ENCODE results near the gene ARMC7. TPM values are rescaled to one million over a fixed set of nuclear protein-coding genes. Genes with fewer than 3 reads are reported as not detected.

The ARMC7 gene
- total RNA-seq: 1.8 and 3.2 TPM in 2 replicates

GRCh38 chr17:75109407-75110233 lies at the start of gene ARMC7:
ARMC7 (plus strand) TSS chr17:75109969; CDS start chr17:75110289, 320 bp downstream.

GRCh38 chr17:75087558-75088453 lies 22.0 kb upstream of the ARMC7 start, which contains the start of gene SLC16A5:
SLC16A5 (plus strand) TSS chr17:75087954; CDS start chr17:75093637, 5,683 bp downstream.

GRCh38 chr17:75131278-75132017 lies 21.7 kb downstream of the ARMC7 start, which contains the start of gene NT5C:
NT5C (minus strand) TSS chr17:75131742; CDS start chr17:75131707, 35 bp downstream.

GRCh38 chr17:75154195-75155106 lies 44.7 kb downstream of the ARMC7 start, which contains the start of gene JPT1:
JPT1 (minus strand) TSS chr17:75154512; CDS start chr17:75154397, 115 bp downstream.

Small RNA genes lying within 50 kb of the gene (small RNA-seq; reads per million reads assigned to genes)
- not detected for gene AC111186.1
- not detected for gene RF00019

Other genes with a start within 250 kb of the ARMC7 start
- 14.1 and 26.0 TPM in 2 replicates for gene FDXR, start 237.0 kb upstream of the ARMC7 start, total RNA-seq
- gene FADS6, start 216.3 kb upstream of the ARMC7 start, total RNA-seq: not detected in 2 replicates
- not detected in 2 replicates for gene USH1G, start 186.7 kb upstream of the ARMC7 start, total RNA-seq
- not detected in 2 replicates for gene OTOP2, start 185.7 kb upstream of the ARMC7 start, total RNA-seq
- gene OTOP3, start 174.1 kb upstream of the ARMC7 start, total RNA-seq: not detected in 2 replicates
- 0.16 and 0.61 TPM in 2 replicates for gene HID1, start 137.2 kb upstream of the ARMC7 start, total RNA-seq
- gene CDR2L, start 122.3 kb upstream of the ARMC7 start, total RNA-seq: 29.3 and 30.5 TPM in 2 replicates
- gene MRPL58, start 97.3 kb upstream of the ARMC7 start, total RNA-seq: 14.8 and 24.9 TPM in 2 replicates
- gene ATP5PD, start 63.0 kb upstream of the ARMC7 start, total RNA-seq: 175 TPM in 2 replicates
- 24.5 and 25.3 TPM in 2 replicates for gene KCTD2, start 62.7 kb upstream of the ARMC7 start, total RNA-seq
- gene SLC16A5, start 22.0 kb upstream of the ARMC7 start, total RNA-seq: 28.1 and 33.5 TPM in 2 replicates
- 52.0 and 54.2 TPM in 2 replicates for gene NT5C, start 21.8 kb downstream of the ARMC7 start, total RNA-seq
- gene JPT1, start 44.5 kb downstream of the ARMC7 start, total RNA-seq: 67.5 and 75.2 TPM in 2 replicates
- gene SUMO2, start 73.0 kb downstream of the ARMC7 start, total RNA-seq: 62.1 and 72.7 TPM in 2 replicates
- gene NUP85, start 95.7 kb downstream of the ARMC7 start, total RNA-seq: 21.0 and 27.1 TPM in 2 replicates
- gene GGA3, start 151.6 kb downstream of the ARMC7 start, total RNA-seq: 18.2 and 18.7 TPM in 2 replicates
- gene MRPS7, start 151.9 kb downstream of the ARMC7 start, total RNA-seq: 31.6 and 41.5 TPM in 2 replicates
- 4.9 and 8.3 TPM in 2 replicates for gene MIF4GD, start 161.3 kb downstream of the ARMC7 start, total RNA-seq
- 6.2 and 8.4 TPM in 2 replicates for gene SLC25A19, start 179.5 kb downstream of the ARMC7 start, total RNA-seq